Endothelial cell of umbilical vein (primary cell): ENCODE measurements around the gene UNC45A. TPM values are rescaled to one million over a fixed set of nuclear protein-coding genes. Genes with fewer than 3 reads are reported as not detected.

ENCODE experiments used
- BruUV-seq: library from RNA; stranded (reverse); fragments of 400-500 nt; replicated peaks from 2 replicates; lab custom pipeline; 2021; lab: Mats Ljungman, UMichigan
- CTCF ChIA-PET: fragments of 300-600, 350-600 bp; sonication (Branson Sonifier 250); formaldehyde crosslinking; loops from one replicate; lab custom pipeline; 2021; ENCODE audit warnings: antibody characterized with exemption, inconsistent platforms; lab: Charles Lee
- POLR2A ChIA-PET: fragments of 300-600, 350-600 bp; sonication (Branson Sonifier 250); formaldehyde crosslinking; loops from one replicate; lab custom pipeline; 2021; ENCODE audit warnings: antibody characterized with exemption, inconsistent platforms; lab: Charles Lee
- DNase-seq: peaks from one replicate; pipeline ENCODE4 v3.0.0-alpha.2; 2011; ENCODE audit warnings: low read depth, low spot score
- FAIRE-seq: peaks from 2 replicates; lab custom pipeline; 2011; peaks lifted over from hg19 to GRCh38; lab: Jason Lieb, UNC
- H2AFZ ChIP-seq: 2 replicates; pipeline ENCODE4 v1.6.0; 2012; ENCODE audit warnings: low read depth, low read length, control low read depth, inconsistent platforms
- H3K27ac ChIP-seq: 2 replicates; pipeline ENCODE4 v1.5.1; 2011; ENCODE audit warnings: low read depth, mild to moderate bottlenecking, control low read depth, low read length, moderate library complexity; ENCODE audit not compliant: insufficient read depth
- H3K27me3 ChIP-seq, 2 experiments: 2 replicates each; pipeline versions ENCODE4 v1.6.0 to v1.6.1; 2011; ENCODE audit warnings: low read length in 2 of 2, mixed read lengths in 1 of 2; ENCODE audit not compliant: control insufficient read depth in 2 of 2, insufficient read depth in 2 of 2
- H3K36me3 ChIP-seq, 2 experiments: 2 replicates in 1 of 2; 3 replicates in 1 of 2; pipeline ENCODE4 v1.5.1; 2011; ENCODE audit warnings: low read length in 2 of 2, mild to moderate bottlenecking in 1 of 2, moderate library complexity in 1 of 2; ENCODE audit not compliant: control insufficient read depth in 2 of 2, insufficient read depth in 2 of 2; ENCODE audit errors: extremely low read depth in 1 of 2
- H3K4me1 ChIP-seq: 3 replicates; pipeline ENCODE4 v1.5.1; 2011; ENCODE audit warnings: mild to moderate bottlenecking, low read length; ENCODE audit not compliant: control insufficient read depth, insufficient read depth; ENCODE audit errors: extremely low read depth
- H3K4me2 ChIP-seq: 2 replicates; pipeline ENCODE4 v1.6.1; 2011; ENCODE audit warnings: low read length, control low read depth, mixed read lengths; ENCODE audit not compliant: insufficient read depth
- H3K4me3 ChIP-seq, 3 experiments: fragments of 200-600 bp in 1 of 3; sonication (generic), shearing (Covaris generic) in 1 of 3; replicated peaks in 1 of 3; 2 replicates each; pipeline ENCODE4 v1.5.1; 2011 to 2016; ENCODE audit warnings: control low read depth in 3 of 3, low read length in 3 of 3, mild to moderate bottlenecking in 2 of 3, inconsistent platforms in 1 of 3, low read depth in 1 of 3, moderate library complexity in 1 of 3; ENCODE audit not compliant: insufficient read depth in 1 of 3
- H3K79me2 ChIP-seq: 2 replicates; pipeline ENCODE4 v1.6.0; 2012; ENCODE audit warnings: low read length, inconsistent platforms; ENCODE audit not compliant: control insufficient read depth, insufficient read depth
- H3K9ac ChIP-seq: replicated peaks from 2 replicates; pipeline ENCODE3; 2011; ENCODE audit warnings: low read length, control low read depth; ENCODE audit not compliant: insufficient read depth; ENCODE audit errors: extremely low read depth
- H3K9me1 ChIP-seq: replicated peaks from 3 replicates; pipeline ENCODE4 v1.6.0; 2011; ENCODE audit warnings: mild to moderate bottlenecking, low read length; ENCODE audit not compliant: control insufficient read depth, insufficient read depth; ENCODE audit errors: extremely low read depth
- H3K9me3 ChIP-seq: replicated peaks from 2 replicates; pipeline ENCODE4 v1.5.1; 2012; ENCODE audit warnings: low read length, inconsistent platforms; ENCODE audit not compliant: control insufficient read depth, insufficient read depth
- H4K20me1 ChIP-seq: replicated peaks from 2 replicates; pipeline ENCODE3; 2011; ENCODE audit warnings: mild to moderate bottlenecking, low read length; ENCODE audit not compliant: control insufficient read depth, insufficient read depth; ENCODE audit errors: extremely low read depth
- CTCF ChIP-seq, 2 donors: IDR thresholded peaks; 1 replicate in 1 of 2; 2 replicates in 1 of 2; pipeline ENCODE4 v1.5.1; 2011; ENCODE audit warnings: low read length in 2 of 2, mild to moderate bottlenecking in 2 of 2, moderate library complexity in 2 of 2, control low read depth in 1 of 2, inconsistent platforms in 1 of 2, low read depth in 1 of 2; ENCODE audit not compliant: insufficient read depth in 1 of 2; ENCODE audit errors: extremely low read depth in 1 of 2
- EZH2 ChIP-seq: IDR thresholded peaks from 2 replicates; pipeline ENCODE4 v1.6.1; 2012; ENCODE audit warnings: borderline replicate concordance, low read depth, mild to moderate bottlenecking, moderate library complexity, low read length, inconsistent platforms; ENCODE audit not compliant: severe bottlenecking
- FOS ChIP-seq: IDR thresholded peaks from 2 replicates; pipeline ENCODE4 v1.6.1; 2011; ENCODE audit warnings: mild to moderate bottlenecking, low read length, moderate library complexity, borderline replicate concordance; ENCODE audit not compliant: insufficient read depth
- GATA2 ChIP-seq: IDR thresholded peaks from 2 replicates; pipeline ENCODE4 v1.7.0; 2011; ENCODE audit warnings: low read depth, mild to moderate bottlenecking, moderate library complexity, mixed read lengths, low read length; ENCODE audit not compliant: insufficient read length, insufficient read depth
- JUN ChIP-seq: IDR thresholded peaks from 2 replicates; pipeline ENCODE4 v1.6.1; 2011; ENCODE audit warnings: borderline replicate concordance, low read depth; ENCODE audit not compliant: insufficient read length, insufficient read depth
- MYC ChIP-seq: IDR thresholded peaks from one replicate; pipeline ENCODE4 v1.6.1; 2011; ENCODE audit warnings: mild to moderate bottlenecking, low read depth, low read length
- POLR2A ChIP-seq: IDR thresholded peaks from 2 replicates; pipeline ENCODE4 v1.6.1; 2012; ENCODE audit warnings: low read depth, mild to moderate bottlenecking, control low read depth, low read length
- POLR2AphosphoS5 ChIP-seq: IDR thresholded peaks from 2 replicates; pipeline ENCODE4 v1.6.1; 2012; ENCODE audit warnings: low read depth, mild to moderate bottlenecking, control low read depth, low read length, moderate library complexity; ENCODE audit not compliant: insufficient read depth
- dilution Hi-C: fragments of 300-500 bp; cut with MboI; formaldehyde crosslinking; loops from one replicate; pipeline ENCODE4 v1.15.0; 2019; ENCODE audit warnings: low sequenced_read_pairs; ENCODE audit not compliant: extremely low pct_ligation_motif_present
- intact Hi-C: fragments of 100-400 bp; cut with micrococcal nuclease; formaldehyde crosslinking; loops from one replicate; pipeline ENCODE4 v1.10.0; 2022
- polyA plus RNA-seq, 4 experiments: library from polyadenylated mRNA; depleted of rRNA in 3 of 4; stranded (reverse) in 3 of 4; unstranded in 1 of 4; fragments of >200 nt; gene quantifications; 2 replicates each; pipeline versions ENCODE4 v1.2.1 to v1.2.3, GENCODE V29; 2011 to 2012; ENCODE audit warnings: missing spikeins in 1 of 4
- total RNA-seq: library from RNA; stranded (reverse); gene quantifications from 2 replicates; pipeline ENCODE4 v1.2.3, GENCODE V29; 2021
- TF ChIP-seq, protein P1 (sequence below): IDR thresholded peaks from 2 replicates; pipeline ENCODE4 v1.6.1; 2011; ENCODE audit not compliant: insufficient read depth, insufficient read length

The UNC45A gene
- total and polyA plus RNA-seq, 2 donors (not counting 3 experiments of a cell fraction or from before 2014, with no cell fraction given): 103 to 106 TPM

DNA sequence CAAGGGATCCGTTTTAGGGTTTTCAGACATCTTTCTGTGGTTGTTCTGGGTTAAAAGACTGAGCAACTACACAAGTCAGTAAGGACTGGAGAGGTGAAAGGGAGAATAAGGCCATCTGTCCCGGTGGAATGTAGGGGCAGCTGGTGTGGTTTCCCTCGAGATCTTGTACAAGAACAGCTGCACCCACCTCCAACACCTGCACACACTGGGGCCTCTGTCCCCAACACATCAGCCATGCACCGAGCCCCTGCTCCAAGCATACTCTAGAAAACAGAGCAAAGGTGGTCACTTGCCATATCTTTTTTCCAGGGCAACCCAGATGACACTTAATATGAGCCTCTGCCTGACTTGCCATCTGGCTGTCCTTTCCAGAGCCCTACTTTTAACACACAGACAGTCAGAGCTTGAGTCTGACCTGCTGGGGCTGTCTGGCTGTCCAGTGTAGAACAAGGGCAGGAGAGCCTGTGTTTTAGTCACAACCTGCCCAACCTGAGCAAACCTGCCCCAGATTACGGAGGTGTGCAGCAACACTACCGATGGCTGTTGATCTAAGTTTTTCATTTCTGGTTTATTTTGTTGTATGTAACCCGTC, 19.8 kb upstream of the UNC45A start:
- dilution Hi-C loops: no loop called here

DNA sequence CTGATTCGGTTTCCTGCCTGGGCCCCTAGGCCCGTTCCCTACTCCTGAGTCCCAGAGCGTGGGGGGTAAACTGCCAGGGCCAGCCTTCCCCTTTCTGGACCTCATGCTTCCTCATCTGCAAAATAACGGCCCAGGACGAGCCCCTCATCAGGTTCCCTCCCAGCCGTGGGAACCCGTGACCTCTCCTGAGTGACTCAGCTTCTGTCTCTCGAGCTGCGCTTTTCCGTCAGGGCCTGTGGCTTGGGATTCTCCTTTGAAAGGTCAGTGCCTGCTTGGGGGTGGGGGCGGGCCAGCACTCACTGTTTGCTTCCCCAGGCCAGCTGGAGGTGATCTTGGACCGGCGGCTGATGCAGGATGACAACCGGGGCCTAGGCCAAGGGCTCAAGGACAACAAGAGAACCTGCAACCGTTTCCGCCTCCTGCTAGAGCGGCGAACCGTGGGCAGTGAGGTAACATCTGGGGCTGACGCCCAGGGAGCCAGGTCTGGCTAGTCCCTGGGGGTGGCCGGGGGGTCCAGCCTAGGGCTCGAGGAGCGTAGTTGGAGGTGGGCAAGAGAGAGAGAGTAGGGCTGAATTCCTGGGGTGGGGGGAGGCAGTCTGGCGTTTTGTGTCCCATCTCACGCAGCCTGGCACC, 19.2 kb upstream of the UNC45A start:
- Histone ChIP-seq H3K27me3 (no peaks in the 10 kb centered on the region), H3K4me3 (no peak overlapping the region), H3K4me2 (no peak overlapping the region), H3K9ac (no peak overlapping the region), H3K79me2 (no peaks in the 10 kb centered on the region), H2AFZ (no peak overlapping the region), H4K20me1 (no peaks in the 10 kb centered on the region), H3K9me1 (no peaks in the 10 kb centered on the region), H3K36me3 (peaks cover 5 to 67% of the 10 kb centered on the region in 2 experiments), H3K4me1 (no peaks in the 10 kb centered on the region), H3K27ac (no peak overlapping the region), H3K9me3 (no peaks in the 10 kb centered on the region)
- no TSS peak for BruUV-seq
- intact Hi-C loops: no loop called here
- FAIRE-seq (no peak), DNase-seq (no peak)
- ChIA-PET CTCF (no interaction called here), POLR2A (no interaction called here)
- dilution Hi-C loops: no loop called here
- TF ChIP-seq, protein P1, sequence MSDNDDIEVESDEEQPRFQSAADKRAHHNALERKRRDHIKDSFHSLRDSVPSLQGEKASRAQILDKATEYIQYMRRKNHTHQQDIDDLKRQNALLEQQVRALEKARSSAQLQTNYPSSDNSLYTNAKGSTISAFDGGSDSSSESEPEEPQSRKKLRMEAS: no peak
- TF ChIP-seq POLR2A (no peak), GATA2 (no peak), JUN (no peak), MYC (no peak), CTCF (IDR thresholded peaks at IDR 0.05; ENCODE audit: extremely low read depth in 1 of 2, insufficient read depth in 1 of 2, low read depth in 1 of 2, low read length in 2 of 2) (no peak), POLR2AphosphoS5 (no peak), FOS (no peak), EZH2 (no peak)

More for the DNA sequence above, 19.8 kb upstream of the UNC45A start:
- H3K36me3 ChIP-seq: peaks cover 7 to 72% of the 10 kb centered on the region in 2 experiments
- H3K4me3 ChIP-seq: no peak overlapping the region
- H3K79me2 ChIP-seq: no peaks in the 10 kb centered on the region
- intact Hi-C loops: no loop called here
- no peak for TF ChIP-seq FOS
- no peak for TF ChIP-seq GATA2
- no peak for TF ChIP-seq JUN
- H3K4me1 ChIP-seq: no peaks in the 10 kb centered on the region
- no peaks in the 10 kb centered on the region for H4K20me1 ChIP-seq
- H3K27me3 ChIP-seq: no peaks in the 10 kb centered on the region
- H3K27ac ChIP-seq: no peak overlapping the region
- H3K9me3 ChIP-seq: no peaks in the 10 kb centered on the region
- no peak for FAIRE-seq
- ChIA-PET CTCF (no interaction called here), POLR2A (no interaction called here)
- H2AFZ ChIP-seq: no peak overlapping the region
- no TSS peak for BruUV-seq
- no peak for DNase-seq
- no peak overlapping the region for H3K9ac ChIP-seq
- no peak overlapping the region for H3K4me2 ChIP-seq
- no peaks in the 10 kb centered on the region for H3K9me1 ChIP-seq
